ENCODE results near the gene SRRM3. TPM values are rescaled to one million over a fixed set of nuclear protein-coding genes. Genes with fewer than 3 reads are reported as not detected.
A peak's percentile ranks its signal among the peaks of the same experiment; 100 is the strongest.
"Not testable (repeated sequence)": the region's sequence is repeated elsewhere in the genome, so short reads cannot be mapped to it uniquely, and the experiment has no call there.

Gene SRRM3
- total RNA-seq, 1 experiment from 2014 or later = 1.2 TPM

- not testable (repeated sequence) for DNase-seq, H3K9me3 ChIP-seq, H3K27me3 ChIP-seq, H3K4me3 ChIP-seq, H3K36me3 ChIP-seq
Observed at GRCh38 chr7:76309341-76310101, 107.8 kb downstream of the SRRM3 start.

DNA sequence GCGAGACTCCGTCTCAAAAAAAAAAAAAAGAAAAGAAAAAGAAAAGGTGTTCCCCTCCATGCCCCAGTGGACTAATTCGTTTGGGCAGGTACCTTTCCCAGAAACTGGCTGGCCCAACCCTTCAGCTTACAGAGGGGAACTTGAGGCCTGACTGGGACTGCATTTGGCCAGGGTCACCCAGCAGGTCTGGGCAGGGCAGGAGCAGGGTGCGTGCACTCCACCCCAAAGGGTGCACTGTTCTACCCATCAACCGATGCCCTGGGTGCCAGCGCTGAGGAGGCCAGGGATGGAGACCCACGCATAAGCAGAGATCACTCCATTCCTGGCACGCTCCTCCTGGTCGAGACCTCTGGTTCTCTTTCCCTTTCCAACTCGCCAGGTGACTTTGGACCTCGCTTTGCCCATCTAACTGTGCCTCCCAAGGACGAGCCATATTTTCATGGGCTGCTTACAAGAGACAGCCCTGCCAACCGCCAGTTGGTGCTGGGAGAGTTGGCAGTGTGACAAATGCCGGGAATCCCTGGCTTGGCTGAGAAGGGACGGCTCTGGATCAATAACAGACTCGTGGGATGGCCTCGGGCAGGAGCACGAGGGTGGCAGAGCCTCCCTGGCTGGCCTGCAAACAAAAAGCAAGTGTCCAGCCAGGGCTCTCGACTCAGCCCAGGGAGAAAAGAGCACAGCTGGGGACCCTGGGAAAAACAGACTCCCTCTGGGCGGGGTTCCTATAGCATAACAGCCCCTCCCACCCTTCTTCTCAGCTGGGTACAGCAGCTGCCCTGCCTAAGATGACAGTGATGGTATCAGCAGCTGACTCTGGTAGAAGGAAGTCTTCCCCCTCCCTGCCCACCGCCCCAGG is 108.6 kb downstream of the SRRM3 start:
- no peaks in the 10 kb centered on the region for H3K36me3 ChIP-seq
- no peaks in the 10 kb centered on the region for H3K9me3 ChIP-seq
- no peak overlapping the region for H3K4me3 ChIP-seq
- H3K27me3 ChIP-seq = no peaks in the 10 kb centered on the region
- DNase-seq = peak; percentile 29

DNA sequence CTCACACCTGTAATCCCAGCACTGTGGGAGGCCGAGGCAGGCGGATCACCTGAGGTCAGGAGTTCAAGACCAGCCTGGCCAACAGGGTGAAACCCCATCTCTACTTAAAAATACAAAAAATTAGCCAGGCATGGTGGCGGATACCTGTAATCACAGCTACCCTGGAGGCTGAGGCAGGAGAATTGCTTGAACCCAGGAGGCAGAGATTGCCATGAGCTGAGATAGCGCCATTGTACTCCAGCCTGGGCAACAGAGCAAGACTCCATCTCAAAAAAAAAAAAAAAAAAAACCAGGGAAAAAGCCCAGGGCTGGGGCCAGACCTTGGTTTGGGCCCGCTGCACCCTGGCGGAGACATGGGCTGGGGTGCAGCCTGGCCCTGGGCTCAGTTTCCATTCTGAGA is 110.1 kb downstream of the SRRM3 start:
- H3K9me3 ChIP-seq, H3K4me3 ChIP-seq, H3K36me3 ChIP-seq, DNase-seq, H3K27me3 ChIP-seq: not testable (repeated sequence)

DNA sequence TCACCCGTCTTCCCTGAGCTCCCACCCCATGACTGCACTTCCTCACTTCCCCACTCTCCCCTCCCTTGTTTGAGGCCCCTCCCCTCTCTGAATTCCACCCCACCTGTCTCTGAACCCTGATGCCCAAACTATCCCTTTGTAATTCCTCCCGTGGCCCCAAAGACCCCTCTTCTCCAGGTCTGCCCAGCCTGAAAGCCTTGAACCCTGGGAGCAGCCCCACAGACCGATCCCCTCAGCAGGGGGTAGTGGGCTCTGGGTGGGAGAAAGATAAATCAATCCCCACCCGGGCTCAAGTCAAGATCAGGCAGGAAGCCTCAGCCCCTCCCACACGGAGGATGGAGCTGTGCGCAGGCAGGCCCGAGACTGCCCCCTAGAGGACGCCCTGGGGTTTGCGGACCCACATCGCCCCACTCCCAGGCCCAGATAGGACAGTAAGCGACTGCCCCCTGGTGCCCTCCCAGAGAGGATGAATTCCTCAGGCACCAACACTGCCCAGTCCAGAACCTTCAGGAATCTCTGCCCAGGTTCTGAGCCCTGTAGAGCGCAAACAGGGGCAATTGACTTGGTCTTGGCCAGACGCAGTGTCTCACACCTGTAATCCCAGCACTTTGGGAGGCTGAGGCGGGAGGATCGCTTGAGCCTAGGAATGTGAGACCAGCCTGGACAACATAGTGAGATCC is 112.5 kb downstream of the SRRM3 start:
- H3K9me3 ChIP-seq = no peaks in the 10 kb centered on the region
- no peaks in the 10 kb centered on the region for H3K36me3 ChIP-seq
- H3K4me3 ChIP-seq = no peak overlapping the region
- DNase-seq = peak; percentile 84
- no peaks in the 10 kb centered on the region for H3K27me3 ChIP-seq

- H3K36me3 ChIP-seq, H3K9me3 ChIP-seq, DNase-seq, H3K27me3 ChIP-seq, H3K4me3 ChIP-seq: not testable (repeated sequence)
Observed at GRCh38 chr7:76314740-76315139, 113.0 kb downstream of the SRRM3 start.

GRCh38 chr7:76315364-76315763 is 113.7 kb downstream of the SRRM3 start:
- no peaks in the 10 kb centered on the region for H3K36me3 ChIP-seq
- H3K27me3 ChIP-seq = no peaks in the 10 kb centered on the region
- H3K9me3 ChIP-seq = no peaks in the 10 kb centered on the region
- no peak for DNase-seq
- no peak overlapping the region for H3K4me3 ChIP-seq

DNA sequence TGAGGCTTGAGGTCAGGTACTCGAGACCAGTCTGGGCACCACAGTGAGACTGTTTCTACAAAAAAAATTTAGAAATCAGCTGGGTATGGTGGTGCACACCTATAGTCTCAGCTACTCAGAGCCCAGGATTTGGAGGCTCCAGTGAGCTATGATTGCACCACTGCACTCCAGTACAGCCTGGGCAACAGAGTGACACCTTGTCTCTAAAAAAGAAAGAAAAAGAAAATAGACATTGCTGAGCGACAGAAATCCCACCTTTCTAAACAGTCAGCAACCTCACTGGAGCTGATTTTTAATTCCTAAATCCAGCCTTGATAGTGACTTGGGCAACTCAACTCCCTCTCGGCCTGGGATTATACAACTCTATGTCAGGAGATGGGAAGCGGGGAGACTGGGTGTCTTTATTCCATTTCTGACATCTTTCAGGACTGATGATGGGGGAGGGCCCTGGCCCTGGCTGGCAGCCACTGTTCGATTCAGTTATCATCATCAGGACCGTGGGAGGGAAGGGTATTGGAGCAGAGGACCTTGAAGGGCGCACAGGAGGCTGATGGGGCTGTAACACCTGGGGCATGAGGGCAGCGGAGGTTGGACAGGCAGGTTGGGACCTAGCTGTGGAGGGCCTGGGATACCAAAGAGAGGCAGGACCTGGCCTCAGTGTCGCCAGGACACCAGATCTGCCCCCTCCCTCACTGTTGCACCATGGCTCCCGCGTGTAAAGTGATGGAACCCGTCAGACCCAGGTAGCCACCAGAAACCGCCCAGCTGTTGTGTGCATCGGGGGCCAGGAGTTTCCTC is 115.5 kb downstream of the SRRM3 start:
- DNase-seq = no peak
- H3K9me3 ChIP-seq = no peaks in the 10 kb centered on the region
- peak overlapping the region; percentile 59 for H3K4me3 ChIP-seq
- no peaks in the 10 kb centered on the region for H3K27me3 ChIP-seq
- peaks cover 7% of the 10 kb centered on the region; the same call in 1 of the 2 replicates for H3K36me3 ChIP-seq

- H3K4me3 ChIP-seq = peak overlapping the region; percentile 59
- no peaks in the 10 kb centered on the region for H3K27me3 ChIP-seq
- DNase-seq = peak; percentile 94
- H3K9me3 ChIP-seq = no peaks in the 10 kb centered on the region
- H3K36me3 ChIP-seq = peaks cover 13% of the 10 kb centered on the region
Observed at GRCh38 chr7:76317782-76318487, 116.2 kb downstream of the SRRM3 start.

DNA sequence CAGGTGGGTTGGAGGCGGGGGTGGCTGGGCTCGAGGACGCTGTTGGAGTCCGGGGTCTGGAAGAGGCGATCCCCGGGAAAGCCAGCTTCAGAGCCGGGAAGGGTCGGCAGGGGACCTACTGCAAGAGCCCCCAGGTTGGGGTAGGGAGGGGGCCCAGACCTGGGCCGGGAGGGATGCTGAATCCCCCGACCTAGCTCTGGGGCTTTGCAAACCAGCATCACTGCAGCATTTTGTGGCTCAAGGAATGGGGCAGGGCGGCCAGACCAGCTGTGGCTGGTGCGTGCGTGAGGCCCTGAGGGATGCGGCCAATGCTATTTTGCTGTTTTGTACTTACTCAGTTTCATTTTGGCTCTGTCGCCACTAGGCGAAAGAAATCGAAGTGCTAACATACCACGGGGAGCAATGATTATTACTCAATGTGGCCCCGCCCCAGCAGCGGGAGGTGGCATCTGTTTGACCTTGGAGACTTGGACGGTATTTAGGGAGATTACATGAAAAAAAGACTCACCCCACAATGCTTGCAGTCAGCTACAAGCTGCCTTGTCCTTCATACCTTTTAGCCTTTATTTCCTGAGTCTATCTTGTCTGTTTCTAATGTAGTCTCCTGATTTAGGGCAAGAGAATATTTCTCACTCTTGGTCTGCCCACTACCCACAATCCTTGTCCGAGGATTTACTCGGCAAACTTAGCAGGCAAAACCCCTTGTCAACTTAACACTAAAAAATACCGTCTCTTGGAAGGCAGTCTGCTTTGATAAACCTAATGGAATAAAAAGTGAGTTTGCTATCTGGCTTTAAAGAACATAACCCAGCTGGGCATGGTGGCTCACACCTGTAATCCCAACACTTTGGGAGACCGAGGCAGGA is 117.0 kb downstream of the SRRM3 start:
- Histone ChIP-seq H3K27me3 (no peaks in the 10 kb centered on the region), H3K9me3 (no peaks in the 10 kb centered on the region), H3K36me3 (peaks cover 21% of the 10 kb centered on the region), H3K4me3 (peak overlapping the region; percentile 59)
- peak; percentile 83 for DNase-seq

- no peaks in the 10 kb centered on the region for H3K9me3 ChIP-seq
- peaks cover 64% of the 10 kb centered on the region for H3K36me3 ChIP-seq
- no peak for DNase-seq
- no peak overlapping the region for H3K4me3 ChIP-seq
- no peaks in the 10 kb centered on the region for H3K27me3 ChIP-seq
Observed at GRCh38 chr7:76325092-76325491, 123.4 kb downstream of the SRRM3 start.

- no peaks in the 10 kb centered on the region for H3K9me3 ChIP-seq
- no peaks in the 10 kb centered on the region for H3K27me3 ChIP-seq
- DNase-seq = no peak
- H3K4me3 ChIP-seq = no peak overlapping the region
- H3K36me3 ChIP-seq = peaks cover 68% of the 10 kb centered on the region
Observed at GRCh38 chr7:76325811-76326210, 124.1 kb downstream of the SRRM3 start.

GRCh38 chr7:76326646-76327233 is 125.0 kb downstream of the SRRM3 start:
- no peaks in the 10 kb centered on the region for H3K27me3 ChIP-seq
- DNase-seq = no peak
- no peak overlapping the region for H3K4me3 ChIP-seq
- peaks cover 65% of the 10 kb centered on the region for H3K36me3 ChIP-seq
- H3K9me3 ChIP-seq = no peaks in the 10 kb centered on the region

- Histone ChIP-seq H3K27me3 (no peaks in the 10 kb centered on the region), H3K9me3 (no peaks in the 10 kb centered on the region), H3K4me3 (no peak overlapping the region), H3K36me3 (peaks cover 58% of the 10 kb centered on the region)
- no peak for DNase-seq
Observed at GRCh38 chr7:76327610-76328009, 125.9 kb downstream of the SRRM3 start.

GRCh38 chr7:76328389-76328788 is 126.7 kb downstream of the SRRM3 start:
- no peak for DNase-seq
- H3K9me3 ChIP-seq = no peaks in the 10 kb centered on the region
- peaks cover 55% of the 10 kb centered on the region for H3K36me3 ChIP-seq
- no peak overlapping the region for H3K4me3 ChIP-seq
- no peaks in the 10 kb centered on the region for H3K27me3 ChIP-seq

- DNase-seq = no peak
- Histone ChIP-seq H3K36me3 (peaks cover 50% of the 10 kb centered on the region), H3K4me3 (no peak overlapping the region), H3K27me3 (no peaks in the 10 kb centered on the region), H3K9me3 (no peaks in the 10 kb centered on the region)
Observed at GRCh38 chr7:76329479-76329878, 127.8 kb downstream of the SRRM3 start.

Measured in MG63 (cell line).